GM19467 (cell line): ENCODE results near the gene FABP1.

Experiments
- ATAC-seq: cut with Tn5 transposase; IDR thresholded peaks from one replicate; pipeline ENCODE4 v1.9.1; 2021; ENCODE audit warnings: mild to moderate bottlenecking, moderate library complexity; ENCODE audit not compliant: unreplicated experiment

FABP1 gene

DNA sequence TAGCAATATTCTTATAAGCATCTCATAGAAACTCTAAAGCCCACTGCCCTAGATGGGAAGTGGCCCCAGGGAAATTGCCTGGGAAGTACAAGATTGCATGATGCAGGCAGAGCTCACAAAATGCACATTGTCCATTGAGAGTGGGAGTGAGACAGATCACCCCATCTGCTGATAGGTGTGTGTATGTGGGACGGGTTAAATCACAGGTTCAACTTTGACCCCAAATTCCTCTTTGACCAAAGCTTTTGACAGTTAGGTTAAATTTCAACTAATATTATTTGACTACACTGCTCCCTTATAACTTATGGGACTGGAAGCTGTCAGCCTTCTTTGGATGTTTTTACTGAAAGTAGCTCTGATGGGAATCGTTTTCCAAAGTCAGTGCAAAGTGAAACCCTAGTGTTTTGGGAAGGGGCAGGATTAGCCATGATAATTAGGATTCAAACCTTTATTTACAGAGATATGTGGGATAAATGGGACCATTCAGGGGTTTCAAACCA lies 11.4 kb upstream of the FABP1 start:
- no peak for ATAC-seq

DNA sequence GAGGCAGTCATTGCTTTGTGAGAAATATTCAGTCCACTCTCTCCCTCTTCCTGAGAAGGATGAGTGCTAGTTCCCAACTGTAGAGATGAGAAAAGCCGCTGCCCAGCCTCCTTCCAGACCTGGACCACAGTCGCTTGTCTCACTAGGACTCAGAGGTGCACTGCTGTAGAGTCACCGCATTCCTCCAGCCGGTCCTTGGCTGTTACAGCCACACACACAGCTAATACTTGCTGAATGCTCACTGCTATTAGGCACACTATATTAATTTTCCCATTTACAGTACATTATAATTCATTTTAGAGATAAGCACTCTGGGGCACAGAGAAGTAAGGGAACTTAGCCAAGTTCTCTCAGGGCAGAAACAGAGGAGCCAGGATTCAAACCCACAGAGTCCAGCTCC lies 10.0 kb upstream of the FABP1 start:
- no peak for ATAC-seq

DNA sequence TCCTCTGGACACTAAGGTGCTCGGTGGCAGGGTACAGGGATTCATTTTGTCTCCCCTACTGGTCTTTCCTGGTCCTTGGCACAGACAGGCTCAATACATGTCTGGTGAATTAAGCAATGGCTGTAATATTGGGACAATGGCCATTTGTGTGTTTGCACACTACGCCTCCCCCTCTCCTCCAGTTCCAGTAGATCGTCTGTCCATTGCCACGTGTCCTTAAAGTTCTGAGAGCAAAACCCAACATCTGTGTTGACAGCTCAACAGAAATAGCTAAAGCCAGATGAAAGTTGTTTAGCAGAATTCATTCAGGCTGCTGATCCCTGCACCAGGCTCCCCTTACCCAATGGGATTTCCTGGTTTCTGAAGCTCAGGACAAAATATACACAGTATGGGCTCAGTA lies 9.0 kb upstream of the FABP1 start:
- no peak for ATAC-seq

DNA sequence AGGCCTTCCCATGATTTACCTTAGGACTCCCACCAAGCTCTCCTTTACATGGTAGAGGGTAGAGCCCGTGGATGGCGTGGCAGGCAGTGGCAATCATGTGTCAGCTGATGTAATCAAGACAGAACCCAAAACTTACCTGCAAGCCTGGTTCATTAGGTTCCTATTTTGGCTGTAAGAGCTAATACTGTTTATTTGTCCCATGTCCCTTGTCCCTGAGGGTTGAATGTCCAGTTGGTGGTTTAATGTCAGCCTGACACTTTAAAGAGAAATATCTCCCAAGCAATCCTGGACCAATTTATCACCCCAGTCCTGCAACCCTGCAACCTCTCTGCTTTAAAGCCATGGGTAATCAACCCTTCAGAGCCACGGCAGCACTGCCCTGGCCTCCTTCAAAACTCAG lies 6.0 kb upstream of the FABP1 start:
- no peak for ATAC-seq

DNA sequence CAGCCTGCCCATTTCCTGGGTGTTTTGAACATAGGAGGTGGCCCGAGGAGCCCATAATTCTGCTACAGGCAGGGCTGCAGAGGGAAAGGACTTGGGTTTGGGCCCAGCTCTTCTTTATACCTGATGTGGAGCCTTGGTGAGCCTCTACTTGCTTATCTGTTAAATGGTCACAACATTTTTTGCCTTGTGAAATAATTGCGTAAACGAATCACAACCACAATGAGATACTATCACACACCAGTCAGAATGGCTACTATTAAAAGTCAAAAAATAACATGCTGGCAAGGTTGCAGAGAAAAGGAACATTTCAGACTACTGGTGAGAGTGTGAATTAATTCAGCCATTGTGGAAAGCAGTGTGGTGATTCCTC lies 4.1 kb upstream of the FABP1 start:
- no peak for ATAC-seq

DNA sequence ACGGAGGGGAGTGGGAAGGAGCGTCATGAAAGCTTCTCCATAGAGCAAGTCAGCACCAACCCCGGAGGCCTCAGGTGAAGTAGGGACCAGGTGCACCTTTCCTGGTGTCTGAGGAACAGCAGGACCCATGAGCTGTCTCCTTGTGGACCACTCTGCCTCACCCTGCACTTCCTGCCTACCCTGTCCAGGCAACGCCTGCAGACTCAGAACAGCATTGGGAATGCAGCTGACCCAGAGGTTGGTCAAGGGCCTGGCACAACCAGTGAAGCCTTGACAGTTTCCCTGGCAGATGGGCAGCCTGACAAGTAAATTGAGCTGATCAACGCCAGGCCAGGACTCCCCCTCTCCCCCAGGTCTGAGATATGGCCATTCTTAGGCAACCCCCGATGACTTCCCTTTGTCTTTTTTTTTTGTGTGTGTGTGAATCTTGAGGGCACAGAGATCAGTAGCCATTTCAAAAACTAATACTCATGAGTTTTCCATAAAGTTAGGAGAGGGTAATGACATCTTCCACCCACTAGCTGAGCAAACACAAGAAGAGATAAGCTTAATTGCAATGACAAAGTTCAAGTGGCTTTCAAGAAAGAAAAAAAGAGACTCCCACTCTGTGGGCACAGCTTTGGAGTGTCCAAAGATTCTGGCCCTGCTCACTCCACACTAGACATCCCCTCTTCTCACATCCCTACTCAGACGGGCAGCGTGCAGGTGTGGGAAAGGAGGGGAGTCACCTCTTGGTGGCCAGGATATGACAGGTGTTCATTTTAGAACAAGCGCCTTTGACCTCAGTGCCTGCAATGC lies 3.5 kb upstream of the FABP1 start:
- no peak for ATAC-seq

DNA sequence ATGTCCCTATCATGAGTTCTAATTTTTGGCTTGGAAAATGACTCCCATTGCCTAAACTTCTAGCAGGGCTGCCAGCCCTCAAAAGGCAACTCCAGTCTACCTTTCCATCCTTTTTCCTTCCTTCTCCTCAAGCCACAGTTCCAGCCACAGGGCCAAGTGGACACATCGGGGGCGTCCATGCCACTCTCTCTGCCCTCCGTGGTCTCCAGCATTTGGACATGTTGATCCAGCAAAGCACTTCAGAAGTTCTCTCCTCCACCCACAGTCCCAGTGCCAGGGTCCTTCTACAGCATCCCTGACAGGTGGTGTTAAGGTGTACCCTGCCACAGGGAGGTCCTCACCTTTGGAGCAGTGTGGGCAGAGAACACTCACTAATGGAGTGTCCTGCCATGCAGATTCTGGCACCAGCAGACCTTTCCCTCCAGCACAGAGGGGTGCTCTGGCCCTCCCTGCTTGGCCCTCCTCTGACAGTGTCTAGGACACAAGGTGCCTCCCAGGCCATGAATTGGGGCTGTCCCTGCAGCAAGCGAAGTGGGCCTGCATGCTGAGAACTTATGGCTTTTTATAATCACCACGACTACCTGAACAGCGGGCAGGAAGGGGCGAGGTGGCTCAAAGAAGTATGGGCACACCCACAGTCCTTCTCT lies 1.6 kb upstream of the FABP1 start:
- ATAC-seq: no peak

DNA sequence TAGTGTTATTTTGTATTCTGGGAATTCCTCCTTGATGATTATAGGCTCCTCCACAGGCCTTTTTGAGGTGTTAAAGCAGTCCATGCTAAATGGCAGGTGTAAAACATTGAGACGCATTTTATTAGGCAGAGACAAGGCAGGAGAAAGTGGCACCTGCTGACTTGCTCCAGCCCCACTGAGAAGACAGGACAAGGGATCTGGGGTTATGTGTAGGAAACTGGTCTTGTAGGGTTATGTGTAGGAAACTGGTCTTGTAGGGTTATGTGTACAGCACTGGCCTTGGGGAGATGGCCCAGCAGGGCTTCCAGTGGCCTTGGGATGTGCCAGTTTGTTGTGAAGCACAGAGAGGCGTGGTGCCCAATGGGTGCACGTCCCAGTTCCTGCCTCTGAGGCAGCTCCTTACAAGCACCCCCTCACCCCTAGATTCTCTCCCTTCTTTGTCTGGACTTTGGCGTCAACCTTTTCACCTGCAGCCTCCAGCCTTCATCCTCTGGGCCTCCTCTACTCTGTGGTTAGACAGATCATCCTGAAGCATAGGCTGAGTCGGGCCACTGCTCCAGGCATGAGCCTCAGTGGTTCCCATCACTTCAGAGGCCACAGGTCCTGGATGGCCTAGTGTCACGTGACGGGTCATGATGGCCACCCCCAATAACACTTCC lies 921 bp upstream of the FABP1 start:
- ATAC-seq: no peak

DNA sequence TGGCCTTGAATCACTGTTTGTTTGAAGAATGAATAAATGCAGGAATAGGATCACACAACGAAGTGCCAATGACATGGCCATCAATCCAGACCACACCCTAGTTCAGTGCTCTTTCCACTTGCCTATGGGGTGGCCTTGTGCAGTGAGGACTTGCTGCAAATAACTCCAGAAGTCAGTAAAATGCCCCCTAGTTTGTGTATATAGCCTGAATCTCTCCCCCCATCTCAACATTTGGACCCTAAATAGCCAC lies 299 bp downstream of the FABP1 start:
- no peak for ATAC-seq

DNA sequence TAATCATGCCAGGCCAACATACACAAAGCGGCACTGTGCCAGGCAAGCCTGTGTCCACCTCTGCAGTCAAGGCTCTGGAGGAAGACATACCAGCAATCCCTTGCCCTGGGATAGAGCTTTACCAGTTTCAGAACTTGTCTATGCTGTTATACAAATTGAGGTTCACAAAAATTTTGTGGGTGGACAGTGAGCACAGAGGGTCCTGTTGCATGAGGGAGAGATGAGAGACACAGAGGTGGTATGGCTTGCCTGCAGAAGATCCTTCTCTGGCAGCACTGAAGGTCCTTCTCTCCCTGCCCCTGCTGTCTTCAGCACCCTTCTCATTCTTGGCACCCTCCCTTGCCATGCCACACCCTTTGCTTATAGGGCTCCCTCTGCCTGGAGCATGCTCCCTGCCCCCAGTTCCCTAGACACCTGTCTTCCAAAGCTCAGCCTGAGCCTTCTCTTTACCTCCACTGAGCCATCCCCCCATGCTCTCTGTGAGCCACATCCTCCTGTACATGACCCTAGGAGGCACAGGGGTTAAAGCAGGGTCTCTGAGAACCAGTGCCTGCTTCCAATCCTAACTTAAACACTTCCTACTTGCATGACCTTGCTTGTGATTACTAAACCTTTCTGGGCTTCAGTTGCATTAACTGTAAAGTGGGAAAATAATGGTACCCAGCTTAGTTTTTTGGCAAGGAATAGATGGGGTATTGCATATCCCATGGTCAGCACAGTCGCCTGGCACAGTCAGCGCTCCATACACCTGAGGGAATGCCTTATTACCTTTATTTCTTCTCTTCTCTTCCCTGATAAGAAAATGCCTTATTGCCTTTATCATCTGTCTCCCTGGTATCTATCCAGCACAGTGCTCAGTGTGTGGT lies 857 bp downstream of the FABP1 start:
- no peak for ATAC-seq

DNA sequence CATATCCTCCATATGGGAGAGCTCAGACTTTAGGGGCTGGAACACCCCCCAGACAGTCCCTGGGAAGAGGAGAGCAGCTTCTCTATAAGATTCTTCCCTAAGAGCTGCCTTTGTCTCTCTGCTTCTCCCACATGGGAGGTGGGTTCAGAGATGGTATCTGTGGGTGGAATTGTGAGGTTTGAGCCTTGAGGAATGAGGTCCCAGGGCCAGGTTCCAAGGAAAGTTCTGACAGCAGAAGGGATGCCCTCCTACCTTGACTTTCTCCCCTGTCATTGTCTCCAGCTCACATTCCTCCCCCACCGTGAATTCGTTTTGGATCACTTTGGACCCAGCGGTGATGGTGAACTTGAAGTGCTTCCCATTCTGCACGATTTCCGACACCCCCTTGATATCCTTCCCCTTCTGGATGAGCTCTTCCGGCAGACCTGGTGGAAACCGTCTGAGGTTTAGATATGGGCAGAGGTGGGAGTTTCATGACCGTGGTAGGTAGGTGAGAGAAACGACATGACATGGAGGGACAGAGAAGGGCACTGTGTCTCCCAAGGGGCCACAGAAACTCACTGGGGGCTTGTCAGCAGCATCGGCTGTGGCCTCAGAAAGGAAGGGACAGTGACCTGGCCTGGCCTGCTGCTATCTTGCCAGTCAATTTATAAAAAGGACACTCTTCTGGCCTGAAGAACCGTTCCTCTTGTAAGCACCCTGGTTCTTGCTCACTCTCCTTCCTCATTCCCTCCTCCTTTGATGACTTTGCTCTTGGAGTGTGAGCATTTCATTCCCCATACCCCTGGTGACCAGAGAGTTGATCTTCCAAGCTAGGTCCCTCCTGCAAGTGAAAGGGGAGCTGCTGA lies 1.7 kb downstream of the FABP1 start:
- ATAC-seq: no peak

DNA sequence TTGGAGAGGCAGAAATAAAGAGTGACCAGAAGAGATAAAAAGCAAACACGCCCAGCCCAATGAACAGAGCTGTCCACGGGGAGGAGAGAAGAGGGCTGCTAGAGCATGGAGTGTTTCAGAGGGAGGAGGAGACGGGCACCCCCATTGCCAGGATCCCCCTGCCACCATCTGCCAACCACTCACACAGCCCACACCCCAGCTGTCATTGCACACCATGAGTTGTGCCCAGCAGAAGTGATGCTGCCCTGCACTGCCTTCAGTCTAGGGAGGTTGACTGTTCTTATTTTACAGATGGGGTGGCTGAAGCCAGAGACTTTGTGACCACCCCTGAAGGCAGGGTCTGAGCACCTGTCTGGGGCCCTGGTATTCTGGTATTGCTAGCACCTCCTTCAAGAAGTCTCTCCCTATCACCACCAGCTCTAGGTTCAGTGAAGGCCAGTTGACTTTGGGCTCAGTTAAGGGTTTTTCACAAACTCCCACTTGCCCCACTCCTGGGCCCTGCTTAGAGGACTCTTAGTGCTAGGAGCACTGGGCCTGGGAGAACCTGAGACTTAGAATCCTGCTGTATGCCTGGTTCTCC lies 2.4 kb downstream of the FABP1 start:
- no peak for ATAC-seq

DNA sequence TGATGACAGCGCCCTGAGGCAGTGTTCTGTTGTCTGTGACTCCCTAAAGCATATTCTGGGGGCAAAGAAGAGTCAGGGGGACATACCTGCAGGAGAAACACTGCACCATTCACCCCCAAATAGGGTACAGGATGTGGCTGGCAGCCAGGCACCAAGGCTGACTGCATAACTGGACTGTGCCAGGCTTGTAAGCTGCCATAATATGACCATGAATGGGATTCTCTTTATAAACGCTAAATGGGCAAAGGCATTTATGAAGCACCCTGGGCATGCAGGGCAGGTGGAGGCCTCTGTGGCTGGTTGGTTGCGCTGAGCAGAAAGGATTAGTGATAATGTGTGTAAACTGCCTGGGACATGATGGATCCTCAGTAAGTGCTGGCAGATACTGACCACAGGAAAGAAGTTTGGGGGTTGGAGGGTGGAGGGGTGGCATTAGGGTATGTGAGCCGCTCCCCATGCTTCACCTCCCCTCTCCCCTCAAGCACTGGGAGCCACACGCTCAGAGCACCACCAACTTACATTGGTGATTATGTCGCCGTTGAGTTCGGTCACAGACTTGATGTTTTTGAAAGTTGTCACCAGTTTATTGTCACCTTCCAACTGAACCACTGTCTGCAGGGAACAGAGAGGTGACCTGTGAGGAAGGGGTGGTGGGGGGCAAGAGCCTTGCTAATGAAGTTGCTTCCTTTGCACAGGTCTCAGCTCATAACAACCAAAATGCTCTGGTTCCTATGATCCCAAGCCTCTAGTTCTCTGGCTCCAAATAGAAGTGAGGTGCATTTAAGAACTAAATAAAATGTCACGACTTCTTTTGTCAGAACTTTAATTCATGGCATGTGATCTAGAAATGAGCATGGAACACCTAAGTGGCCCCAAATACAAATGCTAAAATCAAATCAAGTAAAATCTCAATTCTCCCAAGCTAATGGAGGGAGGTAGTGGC lies 3.6 kb downstream of the FABP1 start:
- ATAC-seq: no peak

DNA sequence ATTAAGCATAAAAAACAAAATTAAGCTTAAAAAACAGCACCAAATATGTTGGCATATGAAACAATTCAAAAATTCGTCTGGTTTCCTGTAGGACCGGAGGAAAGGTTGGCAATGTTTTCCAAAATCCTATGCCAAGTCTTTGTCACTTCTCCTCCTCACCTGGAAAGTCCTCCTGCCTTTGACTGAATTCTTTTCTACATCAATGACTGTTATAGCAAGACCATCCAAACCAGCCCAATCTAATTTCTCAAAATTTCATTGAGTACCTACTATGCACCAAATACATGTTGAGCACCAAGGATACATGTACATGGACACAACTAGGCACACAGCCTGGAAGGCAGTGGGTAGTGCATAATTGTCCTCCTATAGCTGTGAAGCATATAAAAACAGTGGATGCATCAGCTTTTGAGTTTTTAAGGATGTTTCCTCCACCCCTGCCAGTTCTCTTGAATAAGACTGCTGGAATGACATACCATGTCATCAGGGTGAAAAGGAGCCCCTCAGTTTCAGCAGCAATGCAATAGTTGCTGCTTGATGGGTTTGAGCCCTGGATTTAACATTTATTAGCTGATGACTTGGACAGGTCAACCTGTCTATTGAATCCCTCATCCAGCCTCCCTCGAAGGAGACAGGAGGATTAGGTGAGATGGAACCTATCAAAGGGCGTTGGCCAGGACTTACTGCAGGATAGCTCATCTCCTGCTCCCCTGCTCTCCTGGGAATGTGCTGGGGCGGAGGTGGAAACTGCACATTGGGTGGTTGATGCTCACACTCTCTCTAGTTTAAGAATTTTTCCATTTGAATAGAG lies 4.5 kb downstream of the FABP1 start:
- no peak for ATAC-seq

DNA sequence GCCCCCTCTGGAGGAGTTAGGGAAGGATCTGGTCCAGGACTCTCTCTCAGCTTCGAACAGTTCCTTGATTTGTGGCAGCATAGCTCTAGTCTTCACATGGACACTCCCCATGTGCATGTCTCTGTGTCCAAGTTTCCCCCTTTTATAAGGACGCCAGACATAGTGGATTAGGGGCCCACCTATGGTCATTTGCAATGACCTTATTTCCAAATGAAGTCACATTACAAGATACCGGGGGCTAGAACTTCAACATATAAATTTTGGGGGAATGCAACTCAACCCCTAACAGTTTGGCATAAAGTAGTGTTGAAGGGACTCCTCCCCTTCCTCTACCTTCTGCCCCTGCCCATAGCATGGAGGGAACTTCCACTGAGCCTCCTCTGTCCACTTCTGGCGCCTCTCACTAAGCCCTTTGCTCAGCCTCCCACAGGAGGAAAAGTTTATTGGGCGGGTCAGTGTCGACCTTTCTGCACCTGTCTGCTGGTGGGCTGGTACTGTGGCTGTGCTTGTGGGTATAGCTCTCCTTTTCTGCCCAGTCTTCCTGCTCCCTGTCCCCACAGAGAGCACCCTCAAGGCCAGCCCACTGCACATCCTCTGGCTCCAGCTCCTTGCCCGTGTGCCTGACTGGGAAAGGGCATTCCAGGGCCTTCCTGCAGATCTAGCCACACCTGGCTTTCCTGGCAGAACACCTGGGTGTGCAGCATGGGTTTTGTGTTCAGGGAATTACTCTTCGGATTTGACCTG lies 5.5 kb downstream of the FABP1 start:
- no peak for ATAC-seq

DNA sequence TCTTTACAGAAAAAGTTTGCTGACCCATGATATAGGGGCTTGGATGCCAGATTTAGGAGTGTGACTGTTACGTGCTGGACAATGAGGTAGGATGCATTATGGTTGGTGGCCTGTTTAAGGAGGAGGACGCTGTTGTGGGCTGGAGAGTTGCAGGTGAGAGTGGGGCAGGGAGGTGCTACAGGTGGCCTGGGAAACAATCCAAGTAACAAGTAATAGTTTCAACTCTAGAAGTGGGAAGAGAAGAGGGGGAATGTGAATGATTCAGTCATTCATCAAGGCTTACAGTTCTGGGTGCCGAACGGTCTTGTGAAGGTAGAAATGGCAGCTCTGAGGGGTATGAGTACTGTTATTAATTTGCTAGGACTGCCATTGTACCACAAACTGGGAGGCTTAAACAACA lies 6.2 kb downstream of the FABP1 start:
- ATAC-seq: no peak

DNA sequence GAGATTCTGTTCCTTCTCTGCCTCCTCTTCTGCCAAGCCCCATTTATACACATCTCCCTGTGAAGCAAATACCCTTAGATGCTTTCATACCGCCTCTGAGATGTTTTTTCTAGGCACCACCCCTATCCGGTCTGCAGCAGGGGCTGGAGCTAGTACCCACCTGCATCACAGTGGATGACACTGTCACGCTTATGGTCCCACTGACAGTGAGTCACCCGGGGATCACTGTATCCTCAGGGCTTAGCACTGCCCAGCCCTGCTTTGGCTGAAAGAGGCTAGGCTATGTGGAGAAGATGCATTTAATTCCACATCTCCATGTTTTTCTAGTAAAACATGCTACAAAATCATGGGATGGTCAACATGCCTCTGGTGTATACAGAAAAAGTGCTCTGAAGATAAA lies 9.9 kb downstream of the FABP1 start:
- no peak for ATAC-seq
